NK-92 (cell line): ENCODE data around the gene FBXL19.

Source experiments
- DNase-seq: peaks from one replicate; lab custom pipeline; 2025; ENCODE audit not compliant: unreplicated experiment; lab: John Stamatoyannopoulos, UW

The FBXL19 gene

DNA sequence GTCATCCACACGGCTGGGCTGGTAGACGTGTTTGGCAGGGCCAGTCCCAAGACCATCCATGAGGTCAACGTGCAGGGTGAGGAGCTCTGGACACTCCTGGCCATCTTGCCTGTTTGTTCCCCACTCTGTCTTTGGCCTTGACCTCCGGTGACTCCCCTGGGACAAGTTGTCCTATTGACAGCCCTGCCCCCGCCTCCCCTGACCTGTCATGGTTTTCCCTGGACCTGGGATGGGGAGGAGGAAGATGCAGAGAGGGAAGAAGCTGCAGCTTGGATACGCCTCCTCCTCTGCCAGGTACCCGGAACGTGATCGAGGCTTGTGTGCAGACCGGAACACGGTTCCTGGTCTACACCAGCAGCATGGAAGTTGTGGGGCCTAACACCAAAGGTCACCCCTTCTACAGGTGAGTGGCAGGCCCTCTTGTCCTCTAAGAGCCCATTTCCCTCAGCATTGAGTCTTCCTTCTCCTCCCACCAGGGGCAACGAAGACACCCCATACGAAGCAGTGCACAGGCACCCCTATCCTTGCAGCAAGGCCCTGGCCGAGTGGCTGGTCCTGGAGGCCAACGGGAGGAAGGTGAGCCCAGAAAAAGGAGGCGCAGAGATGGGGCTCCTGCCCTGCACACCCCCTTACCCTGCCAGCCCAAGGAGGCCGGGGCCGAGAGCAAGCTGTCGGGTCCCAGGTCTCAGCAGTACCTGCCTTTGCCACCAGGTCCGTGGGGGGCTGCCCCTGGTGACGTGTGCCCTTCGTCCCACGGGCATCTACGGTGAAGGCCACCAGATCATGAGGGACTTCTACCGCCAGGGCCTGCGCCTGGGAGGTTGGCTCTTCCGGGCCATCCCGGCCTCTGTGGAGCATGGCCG is 63.0 kb downstream of the FBXL19 start:
- no peak for DNase-seq

DNA sequence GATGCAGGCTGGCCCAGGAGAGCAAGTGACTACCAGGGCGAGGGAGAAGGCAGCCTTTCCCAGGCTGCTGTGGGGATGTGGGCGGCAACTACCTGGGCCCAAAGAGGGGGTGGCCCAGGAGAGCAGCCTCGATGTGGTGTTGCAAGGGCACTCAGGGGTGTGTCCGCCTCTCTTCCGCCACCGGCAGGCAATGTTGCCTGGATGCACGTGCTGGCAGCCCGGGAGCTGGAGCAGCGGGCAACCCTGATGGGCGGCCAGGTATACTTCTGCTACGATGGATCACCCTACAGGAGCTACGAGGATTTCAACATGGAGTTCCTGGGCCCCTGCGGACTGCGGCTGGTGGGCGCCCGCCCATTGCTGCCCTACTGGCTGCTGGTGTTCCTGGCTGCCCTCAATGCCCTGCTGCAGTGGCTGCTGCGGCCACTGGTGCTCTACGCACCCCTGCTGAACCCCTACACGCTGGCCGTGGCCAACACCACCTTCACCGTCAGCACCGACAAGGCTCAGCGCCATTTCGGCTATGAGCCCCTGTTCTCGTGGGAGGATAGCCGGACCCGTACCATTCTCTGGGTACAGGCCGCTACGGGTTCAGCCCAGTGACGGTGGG is 64.3 kb downstream of the FBXL19 start:
- DNase-seq = no peak

DNA sequence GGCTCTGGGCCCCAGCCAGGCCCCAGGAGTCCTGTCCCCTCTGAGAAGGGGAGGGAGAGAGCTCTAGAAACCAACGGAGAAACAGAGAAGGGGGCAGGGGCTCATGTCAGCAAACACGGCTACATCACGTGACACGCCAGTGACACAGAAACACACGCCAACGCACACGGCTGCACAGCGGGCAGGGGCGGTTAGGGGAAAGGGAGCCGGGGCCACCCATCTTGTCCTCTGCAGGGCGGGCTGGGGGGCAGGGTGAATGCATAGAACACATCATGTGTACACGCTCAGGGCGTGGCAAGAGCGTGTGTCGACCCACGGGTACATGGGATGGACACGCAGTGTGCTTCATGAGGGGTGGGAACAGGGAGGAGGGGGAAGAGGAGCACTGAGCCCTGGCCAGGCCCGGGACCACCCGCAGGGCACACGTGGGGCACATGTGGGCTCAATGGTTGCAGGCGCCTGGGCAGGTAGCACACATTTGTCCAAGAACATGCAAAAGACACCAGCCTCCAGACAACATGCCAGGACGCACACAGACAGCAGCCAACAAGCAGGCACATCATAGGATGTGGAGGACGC is 66.2 kb downstream of the FBXL19 start:
- no peak for DNase-seq

DNA sequence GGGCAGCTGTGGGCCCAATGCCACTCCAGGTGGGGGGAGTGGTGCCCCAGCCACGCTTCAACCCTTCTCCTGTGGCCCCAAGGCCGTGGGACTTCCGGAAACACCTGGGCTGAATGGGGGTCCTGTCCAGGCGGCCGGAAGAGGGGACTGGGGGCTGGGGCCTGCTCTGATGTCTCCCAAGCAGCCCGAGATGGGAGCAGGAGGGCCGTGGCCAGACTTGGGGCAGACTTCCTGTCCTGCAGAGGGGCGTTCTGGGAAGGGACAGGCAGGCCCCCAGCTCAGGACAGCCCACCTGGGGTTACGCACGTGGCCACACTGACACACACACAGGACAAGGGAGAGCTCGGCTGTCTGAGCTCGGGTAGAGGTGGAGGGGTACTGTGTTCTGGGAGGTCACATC is 66.7 kb downstream of the FBXL19 start:
- no peak for DNase-seq

DNA sequence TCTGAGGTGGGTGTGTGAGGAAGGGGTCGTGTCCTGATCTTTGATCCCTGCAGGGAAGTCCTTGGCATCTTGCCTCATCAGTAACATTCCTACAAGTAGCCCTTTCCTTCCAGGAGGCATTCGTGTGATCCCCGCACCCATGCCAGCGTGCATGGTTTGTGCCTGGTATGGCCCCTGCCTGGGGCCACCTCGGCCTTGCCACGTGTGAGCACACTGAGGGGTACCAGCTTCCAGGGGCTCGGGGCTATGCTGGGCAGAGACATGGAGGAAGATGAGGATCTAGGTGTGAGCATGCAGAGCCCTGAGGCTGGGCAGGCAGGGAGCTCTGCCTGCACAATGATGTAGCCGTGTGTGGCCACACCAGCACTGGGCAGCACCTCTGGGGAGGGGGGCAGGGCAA is 67.7 kb downstream of the FBXL19 start:
- DNase-seq = no peak

DNA sequence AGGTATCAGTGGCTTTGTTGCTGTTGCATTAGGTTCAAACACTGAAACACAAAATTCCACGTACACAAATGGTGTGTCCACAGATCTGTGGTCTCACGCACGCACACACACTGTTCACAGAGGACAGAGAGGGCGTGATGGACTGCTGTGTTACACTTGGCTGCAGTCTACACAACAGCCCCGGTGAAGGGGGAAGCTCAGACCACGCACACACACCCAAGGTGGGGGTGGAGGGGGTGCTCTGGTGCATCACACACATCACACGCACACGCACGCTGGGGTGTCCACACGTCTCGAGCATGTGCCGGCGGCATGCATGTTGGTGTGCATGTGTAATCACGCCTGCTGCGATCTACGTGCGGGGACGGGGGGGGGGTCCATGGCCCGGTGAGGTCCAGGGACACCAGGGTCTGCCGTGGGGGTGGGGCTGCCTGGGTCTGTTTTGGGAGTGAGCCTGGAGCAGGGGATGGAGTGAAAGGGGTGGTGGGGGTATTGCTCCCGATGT is 69.0 kb downstream of the FBXL19 start:
- no peak for DNase-seq

DNA sequence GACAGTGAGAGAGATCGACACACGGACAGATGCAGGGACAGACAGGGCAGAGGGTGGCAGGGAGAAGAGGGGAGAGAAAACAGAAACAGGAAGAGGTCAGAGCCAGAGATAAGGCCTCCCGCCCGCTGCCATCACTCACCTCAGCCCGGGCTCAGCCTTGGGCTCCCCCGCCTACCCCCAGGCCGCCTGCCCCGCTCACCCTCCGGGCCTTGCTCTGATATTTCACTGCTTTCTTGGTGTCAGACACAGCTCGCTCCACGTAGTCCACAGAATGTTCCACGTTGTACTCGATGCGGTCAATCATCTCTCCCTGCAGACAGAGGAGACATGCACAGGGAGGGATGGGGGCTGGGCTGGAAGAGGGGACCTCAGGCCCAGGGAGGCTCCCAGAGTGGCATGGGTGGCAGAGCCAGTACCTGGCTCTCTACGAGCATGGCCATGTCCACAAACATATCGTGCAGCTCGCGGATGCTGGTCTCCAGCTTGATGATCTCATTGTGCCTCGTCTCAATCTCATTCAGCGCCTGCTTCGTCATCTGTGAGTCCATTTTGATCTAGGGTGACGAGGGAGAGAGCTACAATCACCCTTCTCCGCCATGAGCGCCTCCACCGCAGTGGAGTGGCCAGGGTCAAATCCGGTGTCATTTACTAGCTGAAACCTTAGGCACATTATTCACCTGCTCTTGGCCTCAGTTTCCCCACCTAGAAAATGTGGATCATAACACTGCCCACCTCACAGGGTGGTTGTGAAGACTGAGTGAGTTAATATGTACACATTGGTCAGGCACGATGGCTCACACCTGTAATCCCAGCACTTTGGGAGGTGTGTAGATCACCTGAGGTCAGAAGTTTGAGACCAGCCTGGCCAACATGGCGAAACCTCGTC is 69.8 kb downstream of the FBXL19 start:
- no peak for DNase-seq

DNA sequence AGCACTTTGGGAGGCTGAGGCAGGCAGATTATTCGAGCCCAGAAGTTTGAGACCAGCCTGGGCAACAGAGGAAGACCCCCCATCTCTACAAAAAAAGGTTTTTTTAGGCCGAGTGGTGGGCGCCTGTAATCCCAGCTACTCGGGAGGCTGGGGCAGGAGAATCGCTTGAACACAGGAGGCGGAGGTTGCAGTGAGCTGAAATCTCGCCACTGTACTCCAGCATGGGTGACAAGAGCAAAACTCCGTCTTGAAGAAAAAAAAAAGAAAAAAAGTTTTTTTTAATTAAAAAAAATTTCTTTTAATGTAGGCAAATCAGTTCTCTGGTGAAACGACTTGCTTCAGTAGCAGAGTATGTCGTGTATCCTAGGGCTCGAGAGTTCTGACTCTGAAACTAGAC is 72.6 kb downstream of the FBXL19 start:
- no peak for DNase-seq

DNA sequence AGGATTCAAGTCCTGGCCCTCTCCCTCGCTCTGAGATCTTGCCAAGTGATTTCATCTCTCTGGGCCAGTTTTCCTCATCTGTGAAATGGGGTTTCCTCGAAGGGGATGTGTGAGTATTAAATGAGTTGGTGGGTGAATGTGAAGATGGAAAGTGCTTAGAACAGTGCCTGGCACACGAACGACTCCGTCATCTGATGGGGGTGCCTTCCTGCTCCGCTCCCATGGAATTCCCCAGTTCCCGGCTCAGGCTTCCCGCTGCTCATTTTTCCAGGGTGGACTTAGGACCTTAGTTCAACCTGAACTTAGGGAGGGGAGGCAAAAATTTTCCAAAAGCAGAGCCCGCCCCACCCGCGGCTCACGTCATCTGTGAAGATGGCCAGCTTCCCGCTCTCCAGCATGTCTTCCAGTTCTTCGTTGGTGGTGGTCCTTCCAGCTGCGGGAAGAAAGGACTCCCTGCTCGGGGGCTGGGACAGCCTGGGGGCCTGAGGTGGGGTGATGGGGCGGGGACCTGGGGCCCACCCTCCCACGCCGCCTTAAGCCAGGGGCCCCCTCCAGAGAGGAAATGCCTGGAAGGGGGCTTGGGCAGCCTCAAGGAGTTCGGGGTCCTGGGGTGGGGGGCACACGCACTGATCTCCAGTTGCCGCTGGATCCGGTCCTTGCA is 73.1 kb downstream of the FBXL19 start:
- DNase-seq = no peak

DNA sequence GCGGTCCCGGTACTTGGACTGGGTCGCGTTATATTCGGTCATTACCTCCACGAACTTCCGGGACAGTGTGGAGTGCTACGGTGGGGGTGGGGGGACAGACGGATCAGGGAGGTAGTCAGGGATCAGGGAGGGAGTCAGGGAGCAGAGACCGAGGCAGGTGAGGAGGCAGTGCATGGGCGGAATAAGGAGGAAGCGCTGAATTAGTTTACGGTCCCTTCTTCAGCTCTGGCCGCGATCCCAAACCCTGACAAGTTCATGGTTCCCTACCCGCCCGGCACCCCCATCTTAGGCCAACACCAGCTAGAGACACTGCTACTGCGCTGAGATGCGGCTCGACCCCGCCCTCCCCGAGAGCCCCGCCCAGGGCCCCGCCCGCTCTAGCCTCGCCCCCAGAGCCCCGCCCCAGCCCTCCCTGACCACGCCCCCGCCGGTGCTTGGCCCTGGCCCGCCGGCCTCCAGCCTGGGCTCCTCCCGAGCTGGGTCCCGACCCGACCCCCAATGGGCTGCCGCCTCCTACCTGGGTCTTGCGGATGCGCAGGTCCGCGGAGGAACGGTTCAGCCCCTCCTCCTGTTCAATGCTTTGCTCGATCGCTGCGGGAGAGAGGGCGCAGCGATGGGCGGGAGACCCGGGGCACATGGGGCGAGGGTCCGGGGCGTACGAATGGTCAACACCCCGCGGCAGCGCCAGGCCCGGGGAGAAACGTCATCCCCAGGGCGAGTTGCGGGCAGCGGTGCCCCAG is 73.8 kb downstream of the FBXL19 start:
- no peak for DNase-seq

DNA sequence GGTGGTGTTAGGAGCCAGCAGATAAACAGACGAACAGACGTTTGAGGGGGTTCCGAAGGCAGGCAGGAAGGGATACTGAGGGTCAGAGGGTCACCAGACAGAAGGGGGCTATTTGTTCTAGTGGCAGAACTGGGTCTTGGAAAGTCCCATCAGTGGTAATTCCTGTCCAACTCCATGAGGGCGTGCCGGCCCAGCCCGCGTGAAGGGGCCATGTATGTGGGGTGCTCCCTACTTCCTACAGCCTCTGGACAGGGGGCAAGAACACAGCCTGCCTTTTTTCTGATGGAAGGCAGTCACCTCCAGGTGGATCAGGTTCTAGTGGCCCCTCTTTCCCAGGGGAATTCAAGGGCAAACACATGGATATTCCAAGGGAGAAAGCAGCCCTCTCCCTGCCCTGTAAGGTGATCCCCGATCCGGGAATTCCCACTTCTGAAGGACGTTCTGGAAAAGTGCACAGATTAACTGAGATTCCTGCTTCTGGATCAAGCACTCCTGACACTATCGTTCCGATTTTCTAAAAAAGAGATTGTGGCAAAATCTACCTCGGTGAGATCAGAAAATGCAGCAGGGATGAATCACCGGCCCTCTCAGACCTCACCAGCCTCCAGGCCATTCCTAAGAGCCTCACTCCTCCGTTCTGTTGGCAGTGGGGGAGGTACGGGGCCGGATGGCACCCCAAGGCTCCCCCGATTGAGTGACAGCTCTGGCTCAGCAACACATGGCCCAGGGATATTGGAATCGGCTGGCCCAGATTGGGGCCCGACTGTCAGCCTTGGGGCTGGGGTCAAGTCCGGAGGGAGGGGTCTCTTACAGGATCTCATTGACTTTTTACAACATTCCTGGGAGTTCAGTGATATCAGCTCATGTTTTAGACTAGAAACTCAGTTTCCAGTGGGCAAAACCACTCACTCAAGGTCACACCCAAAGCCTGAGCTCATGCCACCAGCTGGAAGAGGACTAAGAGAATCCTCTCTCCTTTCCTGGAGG is 74.6 kb downstream of the FBXL19 start:
- no peak for DNase-seq
